ENCODE data around the gene MFSD6. TPM values are rescaled to one million over a fixed set of nuclear protein-coding genes. Genes with fewer than 3 reads are reported as not detected.
"Not testable (repeated sequence)": the region's sequence is repeated elsewhere in the genome, so short reads cannot be mapped to it uniquely, and the experiment has no call there.

The MFSD6 gene
- total RNA-seq, 1 donor from 2014 or later, result 19.7 TPM

DNA sequence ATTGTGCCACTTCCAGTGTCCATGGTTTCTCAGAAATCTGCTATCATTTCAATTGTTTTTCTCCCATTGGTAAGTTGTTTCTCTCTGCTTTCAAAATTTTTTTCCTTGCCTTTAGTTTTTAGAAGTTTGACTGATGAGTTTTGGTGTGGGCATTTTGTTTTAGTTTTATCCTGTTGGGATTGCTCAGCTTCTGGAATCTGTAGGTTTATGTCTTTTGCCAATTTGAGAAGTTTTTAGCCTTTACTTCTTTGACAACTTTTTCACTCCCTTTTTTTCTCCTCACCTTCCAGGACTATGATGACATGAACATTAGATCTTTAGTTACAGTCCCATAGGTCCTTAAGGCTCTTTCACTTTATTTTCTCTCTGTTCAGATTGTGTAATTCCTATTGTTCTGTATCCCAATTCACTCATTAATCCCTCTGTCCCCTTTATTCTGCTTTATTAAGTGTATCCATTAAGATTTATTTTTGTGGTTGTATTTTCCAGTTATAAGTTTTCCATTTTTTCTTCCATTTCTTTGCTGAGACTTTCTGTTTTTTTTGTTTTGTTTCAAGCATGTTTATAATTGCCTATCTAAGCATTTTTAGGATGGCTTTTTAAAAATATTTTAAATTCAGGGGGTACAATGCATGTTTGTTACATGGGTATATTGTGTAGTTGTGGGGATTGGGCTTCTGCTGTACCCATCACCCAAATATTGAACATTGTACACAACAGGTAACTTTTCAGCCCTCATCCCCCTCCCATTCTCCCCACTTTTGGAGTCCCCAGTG is 17.9 kb downstream of the MFSD6 start:
- ATAC-seq, result no peak
- no peak for DNase-seq (ENCODE audit: missing footprints)
- intact Hi-C loops (cut with DNase I), result no loop called here

DNA sequence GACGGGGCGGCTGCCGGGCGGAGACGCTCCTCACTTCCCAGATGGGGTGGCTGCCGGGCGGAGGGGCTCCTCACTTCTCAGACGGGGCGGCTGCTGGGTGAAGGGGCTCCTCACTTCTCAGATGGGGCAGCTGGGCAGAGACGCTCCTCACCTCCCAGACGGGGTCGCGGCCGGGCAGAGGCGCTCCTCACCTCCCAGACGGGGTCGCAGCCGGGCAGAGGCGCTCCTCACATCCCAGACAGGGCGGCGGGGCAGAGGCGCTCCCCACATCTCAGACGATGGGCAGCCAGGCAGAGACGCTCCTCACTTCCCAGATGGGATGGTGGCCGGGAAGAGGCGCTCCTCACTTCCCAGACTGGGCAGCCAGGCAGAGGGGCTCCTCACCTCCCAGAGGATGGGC is 22.7 kb downstream of the MFSD6 start:
- DNase-seq (ENCODE audit: missing footprints); ATAC-seq; intact Hi-C loops (cut with DNase I): not testable (repeated sequence)

GRCh38 chr2:190431907-190432306 is 23.8 kb downstream of the MFSD6 start:
- DNase-seq (ENCODE audit: missing footprints), result no peak
- intact Hi-C loops (cut with DNase I), result no loop called here
- no peak for ATAC-seq

DNA sequence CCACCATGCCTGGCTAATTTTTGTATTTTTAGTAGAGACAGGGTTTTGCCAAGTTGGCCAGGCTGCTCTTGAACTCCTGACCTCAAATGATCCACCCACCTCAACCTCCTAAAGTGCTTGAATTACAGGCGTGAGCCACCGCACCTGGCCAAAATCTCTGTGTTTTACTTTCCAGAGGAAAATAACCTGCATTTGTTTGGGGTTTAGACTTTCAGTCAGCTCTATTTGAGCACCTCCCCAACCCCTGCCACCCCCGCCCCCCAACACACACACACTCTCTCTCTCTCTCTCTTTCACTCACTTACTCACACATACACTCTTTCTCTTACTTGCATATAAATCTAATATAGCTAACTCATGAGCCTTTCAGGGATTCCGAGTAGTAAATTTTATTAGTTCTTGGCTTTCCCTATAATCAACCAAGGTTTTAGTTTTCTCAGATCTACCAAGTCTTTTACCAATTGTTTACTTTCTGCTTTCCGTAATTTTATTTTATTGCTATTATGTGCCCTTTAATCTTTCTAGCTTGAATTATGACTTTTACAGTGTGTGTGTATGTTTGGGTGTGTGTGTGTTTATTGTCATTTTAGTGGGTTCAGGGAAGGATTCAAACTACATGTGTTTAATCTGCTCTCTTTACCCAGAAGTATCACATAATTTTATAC is 24.5 kb downstream of the MFSD6 start:
- DNase-seq (ENCODE audit: missing footprints) (no peak), ATAC-seq (no peak)
- intact Hi-C loops (cut with DNase I), result no loop called here

DNA sequence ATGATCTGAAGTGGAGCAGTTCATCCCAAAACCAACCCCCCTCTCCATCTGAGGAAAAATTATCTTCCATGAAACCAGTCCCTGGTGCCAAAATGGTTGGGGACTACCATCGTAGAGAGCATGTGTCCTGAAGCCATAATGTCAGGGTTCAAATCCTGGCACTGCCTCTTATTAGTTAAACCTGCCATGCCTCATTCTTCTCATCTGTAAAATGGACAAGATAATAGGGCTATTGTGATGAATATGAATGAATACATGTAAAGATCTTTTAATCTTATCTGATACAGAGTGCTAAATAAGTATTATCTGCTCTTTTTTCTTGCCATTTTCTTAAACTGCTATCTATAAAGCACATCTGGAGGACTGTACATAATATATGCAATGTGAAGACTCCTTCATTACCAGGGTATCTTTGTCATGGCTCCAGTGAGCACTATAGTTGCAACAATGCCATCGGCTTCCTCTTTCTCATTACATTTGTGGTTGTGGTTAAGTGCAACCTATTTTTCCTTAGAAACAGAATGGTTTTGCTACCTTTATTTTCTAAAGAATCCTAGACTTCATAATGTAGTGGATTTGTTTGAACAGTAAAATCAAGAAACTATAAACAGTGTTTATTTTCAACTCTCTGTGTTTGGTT is 27.0 kb downstream of the MFSD6 start:
- ATAC-seq (no peak), DNase-seq (ENCODE audit: missing footprints) (no peak)
- intact Hi-C loops (cut with DNase I), result no loop called here

DNA sequence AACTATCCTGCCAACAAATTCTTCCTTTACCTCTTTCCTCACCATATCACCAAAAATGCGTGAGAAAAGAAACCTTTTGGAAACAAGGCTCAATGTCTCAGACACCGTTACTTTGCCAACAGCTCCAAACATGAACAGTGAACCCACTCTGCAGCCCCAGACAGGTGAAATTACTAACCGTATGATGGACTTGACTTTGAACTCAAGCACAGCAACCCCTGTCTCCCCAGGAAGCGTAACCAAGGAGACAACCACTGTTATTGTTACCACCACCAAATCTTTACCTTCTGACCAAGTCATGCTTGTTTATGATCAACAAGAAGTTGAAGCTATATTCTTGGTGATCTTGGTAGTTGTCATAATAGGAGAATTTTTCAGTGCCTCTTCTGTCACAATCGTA is 28.4 kb downstream of the MFSD6 start:
- ATAC-seq (no peak), DNase-seq (ENCODE audit: missing footprints) (no peak)
- intact Hi-C loops (cut with DNase I), result no loop called here

GRCh38 chr2:190440113-190440512 is 32.0 kb downstream of the MFSD6 start:
- intact Hi-C loops (cut with DNase I), result no loop called here
- no peak for DNase-seq (ENCODE audit: missing footprints)
- no peak for ATAC-seq

DNA sequence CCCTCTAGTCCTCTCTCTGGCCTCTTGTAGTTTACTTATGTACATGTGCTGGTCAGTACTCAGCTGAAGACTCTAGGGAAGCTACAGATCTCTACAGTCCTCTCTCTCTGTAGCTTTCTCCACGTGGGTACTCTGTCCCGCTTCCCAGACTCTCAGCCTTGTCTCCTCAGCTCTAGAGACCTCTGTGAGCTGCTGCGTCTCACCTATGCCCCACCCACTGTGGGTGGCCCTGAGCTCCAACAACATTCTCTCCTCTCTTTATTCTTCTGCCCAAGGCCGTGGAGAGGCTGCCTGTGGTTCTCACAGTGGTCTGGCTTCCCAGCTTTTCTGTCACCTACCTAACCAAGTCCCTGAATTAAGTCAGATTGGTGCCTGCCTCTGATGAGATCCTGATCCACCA is 33.4 kb downstream of the MFSD6 start:
- ATAC-seq (no peak), DNase-seq (ENCODE audit: missing footprints) (no peak)
- intact Hi-C loops (cut with DNase I), result no loop called here

DNA sequence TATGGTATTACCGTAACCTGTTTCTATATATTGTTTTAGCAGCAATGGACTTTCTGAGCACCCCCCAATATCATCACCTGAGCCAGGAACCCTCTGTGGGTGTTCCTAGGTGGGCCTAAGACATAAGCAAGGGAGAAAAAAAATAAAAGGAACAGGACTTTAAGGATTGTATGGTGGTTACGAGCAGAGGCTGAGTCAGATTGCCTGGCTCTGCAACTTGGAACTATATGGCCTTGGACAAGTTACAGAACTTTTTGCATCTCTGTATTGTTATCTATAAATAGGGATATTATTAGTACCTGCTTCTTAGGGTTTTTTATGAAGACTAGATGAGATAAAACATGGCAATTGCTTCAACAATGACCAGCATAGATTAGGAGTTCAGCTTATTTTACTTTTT is 34.9 kb downstream of the MFSD6 start:
- intact Hi-C loops (cut with DNase I), result no loop called here
- no peak for DNase-seq (ENCODE audit: missing footprints)
- no peak for ATAC-seq

- no peak for ATAC-seq
- intact Hi-C loops (cut with DNase I), result no loop called here
- no peak for DNase-seq (ENCODE audit: missing footprints)
These were observed 35.8 kb downstream of the MFSD6 start for GRCh38 chr2:190443778-190444481.

GRCh38 chr2:190444976-190445375 is 36.8 kb downstream of the MFSD6 start:
- DNase-seq (ENCODE audit: missing footprints) (no peak), ATAC-seq (no peak)
- intact Hi-C loops (cut with DNase I), result no loop called here

- DNase-seq (ENCODE audit: missing footprints), result no peak
- ATAC-seq, result no peak
- intact Hi-C loops (cut with DNase I), result no loop called here
These were observed 38.0 kb downstream of the MFSD6 start for GRCh38 chr2:190446193-190446592.

GRCh38 chr2:190446750-190447516 is 38.8 kb downstream of the MFSD6 start:
- no peak for ATAC-seq
- intact Hi-C loops (cut with DNase I), result no loop called here
- no peak for DNase-seq (ENCODE audit: missing footprints)

DNA sequence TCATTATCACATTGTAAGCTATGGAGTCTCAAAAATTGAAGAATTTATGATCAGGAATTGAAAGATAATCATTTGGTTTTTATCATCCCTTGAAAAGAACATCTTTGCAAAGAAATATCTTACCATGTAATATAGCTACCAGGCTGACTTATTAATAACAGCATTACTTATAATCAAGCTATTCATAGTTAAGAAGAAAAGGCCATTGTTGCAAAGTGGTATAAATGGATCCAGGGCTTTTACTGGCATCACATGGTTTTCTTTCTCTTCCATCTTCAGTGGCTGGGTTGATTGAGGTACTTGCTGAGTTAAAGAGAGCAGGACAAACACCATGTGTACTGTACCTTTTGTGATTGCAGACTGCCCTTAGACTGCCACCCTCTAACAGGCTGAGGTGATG is 39.6 kb downstream of the MFSD6 start:
- DNase-seq (ENCODE audit: missing footprints) (no peak), ATAC-seq (no peak)
- intact Hi-C loops (cut with DNase I), result no loop called here

DNA sequence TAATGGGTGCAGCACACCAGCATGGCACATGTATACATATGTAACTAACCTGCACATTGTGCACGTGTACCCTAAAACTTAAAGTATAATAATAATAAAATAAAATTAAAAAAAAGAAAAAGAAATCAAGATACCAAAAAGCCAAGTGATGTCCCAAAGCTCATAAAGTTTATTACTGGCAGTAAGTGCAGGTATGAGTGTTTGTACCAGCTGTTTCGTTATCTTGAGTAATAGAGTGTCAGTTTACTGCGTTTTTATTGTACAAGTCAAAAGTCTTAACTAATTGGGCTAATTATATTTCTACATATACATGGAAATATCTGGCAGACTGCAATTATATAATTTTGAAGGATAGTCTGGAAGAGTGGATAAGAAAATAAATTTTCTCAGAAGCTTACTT is 41.8 kb downstream of the MFSD6 start:
- ATAC-seq, result no peak
- intact Hi-C loops (cut with DNase I), result no loop called here
- DNase-seq (ENCODE audit: missing footprints), result no peak

DNA sequence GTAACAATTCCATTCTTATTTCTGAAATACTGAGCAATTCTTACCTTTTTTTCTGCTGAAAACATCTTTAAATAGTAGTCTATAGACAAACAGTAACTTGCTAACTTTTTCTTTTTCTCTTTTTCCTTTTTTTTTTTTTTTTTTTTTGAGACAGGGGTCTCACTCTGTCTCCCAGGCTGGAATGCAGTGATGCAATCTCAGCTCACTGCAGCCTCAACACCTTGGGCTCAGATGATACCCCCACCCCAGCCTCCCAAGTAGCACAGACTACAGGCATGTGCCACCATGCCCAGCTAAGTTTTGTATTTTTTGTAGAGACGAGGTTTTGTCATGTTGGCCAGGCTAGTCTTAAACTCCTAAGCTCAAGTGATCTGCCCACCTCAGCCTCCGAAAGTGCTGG is 42.2 kb downstream of the MFSD6 start:
- no peak for DNase-seq (ENCODE audit: missing footprints)
- ATAC-seq, result no peak
- intact Hi-C loops (cut with DNase I), result no loop called here

GRCh38 chr2:190451561-190452176 is 43.5 kb downstream of the MFSD6 start:
- no peak for DNase-seq (ENCODE audit: missing footprints)
- intact Hi-C loops (cut with DNase I), result no loop called here
- no peak for ATAC-seq

DNA sequence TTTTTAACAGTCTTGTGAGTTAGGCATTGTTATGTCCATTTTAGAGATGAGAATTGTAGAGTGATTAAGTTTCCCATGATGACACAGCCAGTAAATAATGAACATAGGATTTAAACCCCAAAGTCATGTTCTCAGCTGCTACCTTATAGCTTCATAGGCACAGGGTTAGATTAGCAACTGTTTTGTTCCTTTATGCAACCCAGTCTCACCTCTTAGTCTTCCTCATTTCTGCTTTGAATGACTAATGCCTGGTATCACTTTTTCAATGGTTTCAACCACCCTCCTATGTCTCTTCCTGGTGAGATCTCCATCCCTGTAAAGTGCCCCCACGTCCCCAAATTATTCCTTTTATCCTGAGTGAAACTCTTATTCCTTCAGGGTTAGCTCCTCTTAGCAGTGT is 44.3 kb downstream of the MFSD6 start:
- no peak for DNase-seq (ENCODE audit: missing footprints)
- intact Hi-C loops (cut with DNase I), result no loop called here
- no peak for ATAC-seq
